ENCODE data around the gene FMO2.

The FMO2 gene

DNA sequence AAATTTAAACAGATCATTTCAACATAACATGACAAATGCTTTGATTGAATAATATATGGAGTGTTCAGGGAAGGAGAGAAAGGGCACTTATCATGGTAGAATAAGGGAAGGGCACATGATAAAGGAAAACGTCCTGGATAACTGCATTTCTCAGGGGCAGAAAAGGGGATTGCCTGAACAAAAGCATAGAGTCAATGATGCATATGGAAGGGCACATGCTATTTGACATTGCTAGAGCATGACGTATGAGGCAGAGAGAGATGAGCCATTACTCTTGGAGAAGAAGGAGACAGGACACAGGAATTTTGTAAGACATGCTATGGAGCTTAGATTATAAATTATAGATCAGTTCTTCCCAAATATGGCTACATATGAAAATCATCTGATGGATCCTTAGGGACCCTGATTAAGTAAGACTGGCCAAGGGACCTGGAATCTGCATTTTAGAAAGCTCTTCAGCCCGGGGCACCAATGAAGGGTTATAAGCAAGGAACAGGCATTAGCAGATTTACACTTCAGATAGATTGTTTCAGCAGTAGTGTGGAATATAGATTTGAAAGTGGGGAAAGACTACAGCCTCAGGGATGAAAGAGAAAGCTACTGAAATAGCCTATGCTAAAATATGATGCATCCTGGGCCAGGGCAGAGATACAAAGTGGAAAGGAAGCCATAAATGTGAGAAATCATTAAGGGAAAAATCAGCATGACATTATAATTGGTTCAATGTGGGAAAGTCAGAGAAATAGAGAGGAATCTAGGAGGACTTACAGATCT lies 21.3 kb downstream of the FMO2 start:
- Histone ChIP-seq H3K79me2 (ENCODE audit: control insufficient read depth, insufficient read depth, low read length, unreplicated experiment) (no peaks in the 10 kb centered on the region), H3K4me1 (ENCODE audit: control insufficient read depth, insufficient read depth, low read length, unreplicated experiment) (no peaks in the 10 kb centered on the region), H3K27me3 (ENCODE audit: insufficient read depth, low read length) (peaks cover 14% of the 10 kb centered on the region; the same call in 1 of the 2 replicates), H3K27ac (ENCODE audit: low read depth, low read length) (no peak overlapping the region), H3K36me3 (ENCODE audit: insufficient read depth, low read length) (no peaks in the 10 kb centered on the region), H2AFZ (ENCODE audit: low read length, unreplicated experiment) (no peak overlapping the region), H3K4me3 (ENCODE audit: low read depth, low read length) (no peak overlapping the region)

DNA sequence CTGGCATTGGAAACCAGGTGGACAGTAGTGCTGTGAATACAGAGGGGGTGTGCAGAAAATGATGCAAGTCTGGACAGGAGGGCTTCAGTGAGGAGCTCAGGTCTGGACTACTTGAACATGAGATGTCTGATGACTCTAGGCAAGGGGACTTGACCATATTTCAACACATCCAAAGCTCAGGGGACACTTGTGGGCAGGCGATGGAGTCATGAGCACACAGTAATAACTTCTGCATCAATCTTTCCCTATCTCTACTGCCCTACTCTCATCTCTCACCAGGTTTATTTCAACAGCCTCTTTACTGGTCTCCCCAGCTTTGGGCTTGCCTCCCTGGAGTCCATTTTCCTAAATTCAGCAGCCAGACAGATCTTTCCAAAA lies 21.9 kb downstream of the FMO2 start:
- Histone ChIP-seq H2AFZ (ENCODE audit: low read length, unreplicated experiment) (no peak overlapping the region), H3K27ac (ENCODE audit: low read depth, low read length) (no peak overlapping the region), H3K27me3 (ENCODE audit: insufficient read depth, low read length) (peaks cover 14% of the 10 kb centered on the region; the same call in 1 of the 2 replicates), H3K4me3 (ENCODE audit: low read depth, low read length) (no peak overlapping the region), H3K4me1 (ENCODE audit: control insufficient read depth, insufficient read depth, low read length, unreplicated experiment) (no peaks in the 10 kb centered on the region), H3K79me2 (ENCODE audit: control insufficient read depth, insufficient read depth, low read length, unreplicated experiment) (no peaks in the 10 kb centered on the region), H3K36me3 (ENCODE audit: insufficient read depth, low read length) (no peaks in the 10 kb centered on the region)

DNA sequence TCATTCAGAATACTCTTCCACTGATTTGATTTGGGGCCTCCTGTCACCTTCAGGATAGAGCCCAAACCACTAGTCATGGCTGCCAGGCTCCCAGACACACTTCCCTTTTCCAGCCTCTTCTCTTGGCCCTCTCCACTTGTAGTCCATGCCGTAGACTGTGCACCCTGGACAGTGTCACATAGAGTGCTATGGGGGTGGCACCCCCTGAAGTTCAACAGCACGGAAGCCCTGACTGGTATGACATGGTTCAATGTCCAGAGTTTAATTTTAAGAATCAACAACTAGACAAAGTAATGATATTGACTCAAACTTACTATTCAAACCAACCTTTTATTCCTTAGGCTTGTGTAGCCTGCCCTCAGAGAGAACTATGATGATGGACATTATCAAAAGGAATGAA lies 22.3 kb downstream of the FMO2 start:
- Histone ChIP-seq H3K27me3 (ENCODE audit: insufficient read depth, low read length) (peaks cover 14% of the 10 kb centered on the region; the same call in 1 of the 2 replicates), H3K27ac (ENCODE audit: low read depth, low read length) (no peak overlapping the region), H3K4me1 (ENCODE audit: control insufficient read depth, insufficient read depth, low read length, unreplicated experiment) (no peaks in the 10 kb centered on the region), H3K4me3 (ENCODE audit: low read depth, low read length) (no peak overlapping the region), H3K36me3 (ENCODE audit: insufficient read depth, low read length) (no peaks in the 10 kb centered on the region), H2AFZ (ENCODE audit: low read length, unreplicated experiment) (no peak overlapping the region), H3K79me2 (ENCODE audit: control insufficient read depth, insufficient read depth, low read length, unreplicated experiment) (no peaks in the 10 kb centered on the region)

DNA sequence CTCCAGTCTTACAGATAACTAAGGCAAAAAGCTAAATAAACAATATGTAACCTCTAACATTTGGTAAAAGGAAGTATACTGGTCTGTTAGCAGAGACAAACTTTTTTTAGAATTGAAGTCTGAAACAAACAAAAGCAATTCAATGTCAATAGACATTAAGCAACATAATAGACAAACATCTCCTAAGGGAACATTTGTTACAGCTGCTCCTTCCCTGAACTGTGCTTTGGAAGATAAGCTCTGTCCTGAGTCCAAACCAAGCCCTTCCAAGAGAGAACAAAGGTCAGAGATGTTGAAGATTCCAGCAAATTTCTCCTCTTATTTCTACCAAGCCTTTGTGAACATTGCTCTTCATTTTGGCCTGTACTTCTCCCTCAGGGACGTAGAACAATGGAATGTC lies 25.3 kb downstream of the FMO2 start:
- Histone ChIP-seq H3K4me1 (ENCODE audit: control insufficient read depth, insufficient read depth, low read length, unreplicated experiment) (no peaks in the 10 kb centered on the region), H3K79me2 (ENCODE audit: control insufficient read depth, insufficient read depth, low read length, unreplicated experiment) (no peaks in the 10 kb centered on the region), H3K27me3 (ENCODE audit: insufficient read depth, low read length) (peaks cover 5% of the 10 kb centered on the region; the same call in 1 of the 2 replicates), H3K36me3 (ENCODE audit: insufficient read depth, low read length) (no peaks in the 10 kb centered on the region), H3K4me3 (ENCODE audit: low read depth, low read length) (no peak overlapping the region), H3K27ac (ENCODE audit: low read depth, low read length) (no peak overlapping the region), H2AFZ (ENCODE audit: low read length, unreplicated experiment) (no peak overlapping the region)

DNA sequence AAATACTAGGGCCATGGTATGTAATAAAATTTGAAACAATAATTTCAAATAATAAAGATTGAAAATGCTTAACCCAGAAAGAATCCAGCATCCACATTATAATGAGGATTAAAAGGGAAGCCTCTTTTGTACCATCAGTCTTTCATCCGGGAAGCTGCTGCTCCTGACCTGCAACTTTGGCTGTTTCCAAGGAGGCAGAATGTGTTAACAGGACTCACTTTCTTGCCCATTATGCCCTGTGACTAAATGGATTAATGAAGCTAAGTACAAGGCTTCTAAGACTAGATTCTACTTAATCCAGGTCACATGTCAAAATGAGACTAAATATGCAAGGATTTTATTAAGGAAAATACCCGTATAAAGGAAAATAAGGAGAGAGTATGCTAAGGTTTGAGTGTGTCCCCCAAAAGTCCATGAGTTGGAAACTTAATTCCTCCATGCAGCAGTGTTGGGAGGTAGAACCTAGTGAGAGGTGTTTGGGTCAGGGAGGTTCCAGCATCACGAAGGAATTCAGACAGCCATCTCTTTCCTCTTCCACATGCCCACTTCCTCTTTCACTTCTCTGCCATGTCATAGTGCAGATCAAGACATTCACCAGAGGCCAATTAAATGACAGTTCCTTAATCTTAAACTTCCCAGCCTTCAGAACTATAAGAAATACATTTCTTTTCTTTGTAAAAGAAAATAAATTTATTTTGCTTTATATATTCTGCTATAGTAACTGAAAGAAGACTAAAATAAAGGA lies 27.7 kb downstream of the FMO2 start:
- Histone ChIP-seq H3K4me1 (ENCODE audit: control insufficient read depth, insufficient read depth, low read length, unreplicated experiment) (no peaks in the 10 kb centered on the region), H3K4me3 (ENCODE audit: low read depth, low read length) (no peak overlapping the region), H2AFZ (ENCODE audit: low read length, unreplicated experiment) (no peak overlapping the region), H3K36me3 (ENCODE audit: insufficient read depth, low read length) (no peaks in the 10 kb centered on the region), H3K79me2 (ENCODE audit: control insufficient read depth, insufficient read depth, low read length, unreplicated experiment) (no peaks in the 10 kb centered on the region), H3K27ac (ENCODE audit: low read depth, low read length) (no peak overlapping the region), H3K27me3 (ENCODE audit: insufficient read depth, low read length) (no peaks in the 10 kb centered on the region)

DNA sequence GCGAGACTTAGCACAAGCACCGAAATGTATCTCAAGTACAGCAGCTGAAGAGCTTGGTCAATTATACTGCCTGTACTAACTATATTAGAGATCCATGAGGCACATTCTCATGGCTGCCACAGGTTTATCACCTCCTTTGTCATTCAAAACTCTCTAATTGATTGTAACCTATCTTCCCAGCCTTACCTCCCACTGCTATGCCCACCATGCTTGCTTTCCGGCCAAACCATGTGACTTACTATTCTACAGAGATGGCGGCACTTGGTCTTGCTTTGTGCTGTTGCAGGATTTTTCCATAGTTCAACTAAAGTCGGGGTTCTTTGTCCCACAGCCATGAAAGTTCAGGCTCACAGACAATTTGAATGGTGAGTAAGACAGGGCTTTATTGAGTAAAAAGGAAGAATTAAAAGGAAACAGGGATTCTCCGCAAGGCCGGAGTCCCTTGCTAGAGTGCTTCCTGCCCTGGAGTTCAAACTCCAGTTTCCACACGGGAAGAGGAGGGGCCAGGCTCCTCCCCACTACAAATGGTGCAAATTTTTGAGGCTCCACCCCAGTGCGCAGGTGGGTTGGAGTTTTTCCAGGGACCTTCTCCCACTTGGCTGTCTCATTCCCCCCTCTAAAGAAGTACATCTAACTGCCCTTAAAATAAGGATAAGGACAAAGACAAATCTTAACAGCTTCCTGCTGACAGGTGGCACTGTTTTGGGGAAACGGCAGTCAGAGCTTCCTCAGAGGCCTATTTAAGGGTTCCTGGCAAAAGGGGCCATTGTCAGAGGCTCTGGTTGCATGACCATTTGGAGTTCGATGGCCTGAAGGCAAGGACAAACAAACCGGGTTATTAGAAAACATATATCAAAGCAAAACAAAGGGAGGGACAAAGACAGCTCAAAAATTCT lies 28.7 kb downstream of the FMO2 start:
- H3K4me1 ChIP-seq (ENCODE audit: control insufficient read depth, insufficient read depth, low read length, unreplicated experiment), result peaks cover 4% of the 10 kb centered on the region
- H3K4me3 ChIP-seq (ENCODE audit: low read depth, low read length), result no peak overlapping the region
- H3K27me3 ChIP-seq (ENCODE audit: insufficient read depth, low read length), result no peaks in the 10 kb centered on the region
- H3K27ac ChIP-seq (ENCODE audit: low read depth, low read length), result no peak overlapping the region
- H2AFZ ChIP-seq (ENCODE audit: low read length, unreplicated experiment), result no peak overlapping the region
- no peaks in the 10 kb centered on the region for H3K79me2 ChIP-seq (ENCODE audit: control insufficient read depth, insufficient read depth, low read length, unreplicated experiment)
- H3K36me3 ChIP-seq (ENCODE audit: insufficient read depth, low read length), result no peaks in the 10 kb centered on the region

DNA sequence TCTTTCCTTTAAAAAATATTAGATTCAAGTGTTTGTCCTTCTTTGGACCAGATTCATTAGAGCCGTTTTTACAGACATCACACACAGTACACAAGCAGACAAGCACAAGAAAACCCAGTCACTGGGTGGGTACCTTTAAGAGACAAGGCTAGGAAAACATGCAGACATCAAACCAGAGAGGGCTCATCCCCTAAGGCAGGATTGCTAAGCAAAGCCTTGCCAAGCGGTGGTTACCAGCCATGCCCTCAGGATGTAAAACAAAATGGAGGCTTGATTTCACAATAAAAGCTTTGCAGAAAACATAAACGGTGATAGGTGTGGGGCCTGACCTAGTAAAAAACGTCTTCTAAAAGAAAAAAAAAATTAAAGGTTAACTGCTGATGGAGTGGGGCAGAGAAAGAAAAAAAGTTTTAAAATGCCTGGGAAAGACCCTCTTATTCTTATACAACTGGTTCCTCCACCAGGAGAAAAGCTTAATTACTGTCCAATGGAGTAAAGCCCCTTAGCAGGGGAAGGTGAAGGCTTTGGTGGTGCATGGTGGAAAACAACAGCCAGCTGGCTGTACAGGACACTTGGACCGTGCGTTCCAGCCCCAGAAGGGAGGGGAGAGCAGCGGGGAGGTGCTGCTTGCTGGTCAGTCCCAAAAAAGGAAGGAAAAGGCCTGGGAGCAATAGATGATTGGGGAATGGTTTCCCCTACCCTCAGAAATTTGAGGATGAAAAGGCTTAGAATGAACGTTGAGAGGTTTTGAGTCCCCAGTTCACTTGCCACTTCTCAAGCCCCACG lies 32.8 kb downstream of the FMO2 start:
- H3K4me3 ChIP-seq (ENCODE audit: low read depth, low read length), result no peak overlapping the region
- H3K79me2 ChIP-seq (ENCODE audit: control insufficient read depth, insufficient read depth, low read length, unreplicated experiment), result no peaks in the 10 kb centered on the region
- H3K27me3 ChIP-seq (ENCODE audit: insufficient read depth, low read length), result no peaks in the 10 kb centered on the region
- no peak overlapping the region for H3K27ac ChIP-seq (ENCODE audit: low read depth, low read length)
- H3K36me3 ChIP-seq (ENCODE audit: insufficient read depth, low read length), result no peaks in the 10 kb centered on the region
- H3K4me1 ChIP-seq (ENCODE audit: control insufficient read depth, insufficient read depth, low read length, unreplicated experiment), result peaks cover 27% of the 10 kb centered on the region
- H2AFZ ChIP-seq (ENCODE audit: low read length, unreplicated experiment), result no peak overlapping the region

DNA sequence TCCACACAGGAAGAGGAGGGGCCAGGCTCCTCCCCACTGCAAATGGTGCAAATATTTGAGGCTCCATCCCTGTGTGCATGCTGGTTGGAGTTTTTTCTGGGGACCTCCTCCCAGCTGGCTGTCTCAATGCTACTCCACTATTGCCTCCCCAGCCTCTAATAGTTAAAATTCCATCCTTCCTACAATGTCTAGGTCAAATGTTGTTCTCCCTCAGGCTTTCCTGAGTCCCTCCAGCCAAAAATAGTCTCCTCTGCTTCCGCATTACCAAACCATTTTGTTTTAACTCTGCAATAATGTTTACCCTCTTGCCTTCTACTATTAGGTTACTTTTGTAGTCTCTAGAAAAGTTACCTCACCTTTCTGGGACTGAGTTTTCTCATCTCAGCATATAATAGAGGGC lies 33.6 kb downstream of the FMO2 start:
- Histone ChIP-seq H3K4me3 (ENCODE audit: low read depth, low read length) (no peak overlapping the region), H3K4me1 (ENCODE audit: control insufficient read depth, insufficient read depth, low read length, unreplicated experiment) (peaks cover 27% of the 10 kb centered on the region), H3K79me2 (ENCODE audit: control insufficient read depth, insufficient read depth, low read length, unreplicated experiment) (no peaks in the 10 kb centered on the region), H3K36me3 (ENCODE audit: insufficient read depth, low read length) (no peaks in the 10 kb centered on the region), H2AFZ (ENCODE audit: low read length, unreplicated experiment) (no peak overlapping the region), H3K27ac (ENCODE audit: low read depth, low read length) (peak overlapping the region; percentile 59; the same call in 1 of the 2 replicates), H3K27me3 (ENCODE audit: insufficient read depth, low read length) (no peaks in the 10 kb centered on the region)

DNA sequence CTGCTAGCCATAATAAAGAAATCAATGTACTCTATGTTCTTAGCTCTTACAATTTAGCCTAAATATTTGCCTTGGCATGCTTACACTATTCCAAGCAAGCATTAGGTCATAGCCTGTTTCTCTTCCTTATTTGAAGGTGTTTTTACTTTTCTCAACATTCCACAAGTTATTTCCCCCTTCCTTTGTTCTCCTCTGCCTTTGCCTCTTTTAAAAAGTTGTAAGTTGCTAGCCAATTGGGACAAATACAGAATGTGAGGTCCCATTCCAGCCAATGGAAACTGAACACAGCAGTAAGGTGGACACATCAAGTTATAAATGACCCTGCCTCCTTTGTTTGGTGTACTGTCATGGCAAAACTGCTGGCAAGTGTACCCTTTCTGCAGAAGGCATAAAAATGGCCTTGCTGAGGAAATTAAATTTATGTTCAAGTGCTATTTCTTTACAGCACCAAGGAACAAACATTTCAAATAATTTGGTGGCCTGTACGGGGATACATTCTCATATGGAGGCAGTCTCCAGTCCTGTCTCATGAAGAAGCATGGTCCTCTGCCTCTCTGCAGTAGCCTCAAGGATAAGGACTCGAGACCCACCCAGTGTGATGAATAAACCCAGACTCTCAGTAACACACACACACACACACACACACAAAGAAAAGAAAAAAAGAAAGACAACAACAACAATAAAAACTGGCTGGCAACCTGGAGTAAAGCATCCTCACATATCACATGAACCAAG lies 34.4 kb downstream of the FMO2 start:
- peak overlapping the region; percentile 52 for H3K4me3 ChIP-seq (ENCODE audit: low read depth, low read length)
- H3K27ac ChIP-seq (ENCODE audit: low read depth, low read length), result peak overlapping the region; percentile 59
- peaks cover 27% of the 10 kb centered on the region for H3K4me1 ChIP-seq (ENCODE audit: control insufficient read depth, insufficient read depth, low read length, unreplicated experiment)
- H3K79me2 ChIP-seq (ENCODE audit: control insufficient read depth, insufficient read depth, low read length, unreplicated experiment), result no peaks in the 10 kb centered on the region
- peak overlapping the region; percentile 93 for H2AFZ ChIP-seq (ENCODE audit: low read length, unreplicated experiment)
- H3K36me3 ChIP-seq (ENCODE audit: insufficient read depth, low read length), result no peaks in the 10 kb centered on the region
- H3K27me3 ChIP-seq (ENCODE audit: insufficient read depth, low read length), result no peaks in the 10 kb centered on the region
